Left forelimb (tissue), 1 donor: ENCODE results near the gene HECW1.

ENCODE experiments used
- DNase-seq: peaks from one replicate; pipeline ENCODE4 v3.0.0-alpha.2; 2018; ENCODE audit warnings: low spot score

HECW1 gene

GRCh38 chr7:43509906-43510305 is 397.5 kb downstream of the HECW1 start:
- DNase-seq, result no peak

- no peak for DNase-seq
These were observed 398.6 kb downstream of the HECW1 start for GRCh38 chr7:43511029-43511428.

- DNase-seq, result no peak
These were observed 399.5 kb downstream of the HECW1 start for GRCh38 chr7:43511769-43512515.

GRCh38 chr7:43513251-43513650 is 400.8 kb downstream of the HECW1 start:
- no peak for DNase-seq

- DNase-seq, result no peak
These were observed 404.3 kb downstream of the HECW1 start for GRCh38 chr7:43516581-43517342.

GRCh38 chr7:43517464-43517863 is 405.0 kb downstream of the HECW1 start:
- no peak for DNase-seq

GRCh38 chr7:43520201-43520600 is 407.8 kb downstream of the HECW1 start:
- no peak for DNase-seq

- no peak for DNase-seq
These were observed 410.1 kb downstream of the HECW1 start for GRCh38 chr7:43522406-43523156.

GRCh38 chr7:43528576-43529354 is 416.3 kb downstream of the HECW1 start:
- no peak for DNase-seq

GRCh38 chr7:43530553-43531410 is 418.3 kb downstream of the HECW1 start:
- DNase-seq, result no peak

- no peak for DNase-seq
These were observed 419.3 kb downstream of the HECW1 start for GRCh38 chr7:43531700-43532099.

GRCh38 chr7:43533801-43534479 is 421.5 kb downstream of the HECW1 start:
- no peak for DNase-seq

GRCh38 chr7:43535031-43535451 is 422.6 kb downstream of the HECW1 start:
- DNase-seq, result no peak

GRCh38 chr7:43535810-43536585 is 423.6 kb downstream of the HECW1 start:
- no peak for DNase-seq

GRCh38 chr7:43536773-43537172 is 424.3 kb downstream of the HECW1 start:
- no peak for DNase-seq

GRCh38 chr7:43537765-43538403 is 425.4 kb downstream of the HECW1 start:
- no peak for DNase-seq

- no peak for DNase-seq
These were observed 425.9 kb downstream of the HECW1 start for GRCh38 chr7:43538404-43538771.

GRCh38 chr7:43540471-43540870 is 428.0 kb downstream of the HECW1 start:
- no peak for DNase-seq

GRCh38 chr7:43542716-43543115 is 430.3 kb downstream of the HECW1 start:
- DNase-seq, result no peak
